ENCODE measurements around the gene LCE2A.
"Not testable (repeated sequence)": the region's sequence is repeated elsewhere in the genome, so short reads cannot be mapped to it uniquely, and the experiment has no call there.

LCE2A gene, protein sequence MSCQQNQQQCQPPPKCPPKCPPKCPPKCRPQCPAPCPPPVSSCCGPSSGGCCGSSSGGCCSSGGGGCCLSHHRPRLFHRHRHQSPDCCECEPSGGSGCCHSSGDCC

GRCh38 chr1:152697701-152698600, at the start of gene LCE2A:
TSS of gene LCE2A (plus strand) at chr1:152698345. CDS start at chr1:152698902, 557 bp downstream.
- Mint-ChIP-seq H3K4me3 (no peak within 1 kb of the TSS), H3K36me3 (no peaks in the 10 kb centered on the region), H3K27ac (no peak within 1 kb of the TSS), H3K9me3 (no peaks in the 10 kb centered on the region), H3K27me3 (no peaks in the 10 kb centered on the region), H3K4me1 (no peaks in the 10 kb centered on the region)
- no peak for DNase-seq
- CTCF ChIA-PET, result interaction anchor here (1.5 kb wide), 1 partner anchor 173 kb away, joined by 3 read pairs; no protein-coding TSS in a partner anchor

- Mint-ChIP-seq H3K27me3 (peaks cover 18% of the 10 kb centered on the region), H3K36me3 (no peaks in the 10 kb centered on the region), H3K4me1 (no peaks in the 10 kb centered on the region), H3K27ac (no peak overlapping the region), H3K4me3 (no peak overlapping the region), H3K9me3 (no peaks in the 10 kb centered on the region)
- peak; percentile 69 for DNase-seq
- CTCF ChIA-PET, result interaction anchor here (0.6 to 1.6 kb wide), 16 partner anchors 8 to 1607 kb away, joined by 3 to 7 read pairs (median 3); partner anchors contain the start of gene LCE3A
These were observed 44.0 kb upstream of the LCE2A start for GRCh38 chr1:152654110-152654509.

GRCh38 chr1:152656459-152656858, 41.7 kb upstream of the LCE2A start:
- H3K9me3 Mint-ChIP-seq, result no peaks in the 10 kb centered on the region
- no peaks in the 10 kb centered on the region for H3K4me1 Mint-ChIP-seq
- DNase-seq, result no peak
- H3K36me3 Mint-ChIP-seq, result no peaks in the 10 kb centered on the region
- CTCF ChIA-PET, result interaction anchor here (0.8 to 1.1 kb wide), 2 partner anchors 12 to 570 kb away, joined by 3 to 4 read pairs; no protein-coding TSS in a partner anchor
- H3K27me3 Mint-ChIP-seq, result peaks cover 9% of the 10 kb centered on the region
- no peak overlapping the region for H3K27ac Mint-ChIP-seq
- H3K4me3 Mint-ChIP-seq, result no peak overlapping the region

DNA sequence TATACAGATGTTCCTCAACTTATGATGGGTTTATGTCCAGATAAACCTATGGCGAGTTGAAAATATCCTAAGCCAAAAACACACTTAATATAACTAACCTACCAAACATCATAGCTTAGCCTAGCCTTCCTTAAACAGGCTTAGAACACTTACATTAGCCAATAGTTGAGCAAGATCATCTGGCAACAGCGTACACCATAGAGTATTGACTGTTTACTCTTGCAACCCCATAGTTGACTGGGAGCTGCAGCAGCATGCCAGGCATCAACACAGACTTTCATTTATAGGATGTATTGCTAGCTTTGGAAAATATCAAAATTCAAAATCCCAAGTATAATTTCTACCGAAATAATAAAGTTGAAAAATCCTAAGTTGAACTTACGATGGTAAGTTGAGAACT, 40.5 kb upstream of the LCE2A start:
- H3K27me3 Mint-ChIP-seq, result peaks cover 6% of the 10 kb centered on the region
- no peaks in the 10 kb centered on the region for H3K4me1 Mint-ChIP-seq
- no peaks in the 10 kb centered on the region for H3K36me3 Mint-ChIP-seq
- H3K27ac Mint-ChIP-seq, result no peak overlapping the region
- no peak for DNase-seq
- no peaks in the 10 kb centered on the region for H3K9me3 Mint-ChIP-seq
- CTCF ChIA-PET, result no interaction called here
- no peak overlapping the region for H3K4me3 Mint-ChIP-seq

GRCh38 chr1:152658649-152659048, 39.5 kb upstream of the LCE2A start:
- H3K27me3 Mint-ChIP-seq, result peaks cover 6% of the 10 kb centered on the region
- no peak overlapping the region for H3K4me3 Mint-ChIP-seq
- no peaks in the 10 kb centered on the region for H3K4me1 Mint-ChIP-seq
- CTCF ChIA-PET, result no interaction called here
- H3K36me3 Mint-ChIP-seq, result no peaks in the 10 kb centered on the region
- H3K27ac Mint-ChIP-seq, result no peak overlapping the region
- no peaks in the 10 kb centered on the region for H3K9me3 Mint-ChIP-seq
- no peak for DNase-seq

- CTCF ChIA-PET, result interaction anchor here (1.1 kb wide), 1 partner anchor 9 kb away, joined by 4 read pairs; no protein-coding TSS in a partner anchor
- H3K9me3 Mint-ChIP-seq, result no peaks in the 10 kb centered on the region
- no peak for DNase-seq
- no peaks in the 10 kb centered on the region for H3K27me3 Mint-ChIP-seq
- H3K36me3 Mint-ChIP-seq, result no peaks in the 10 kb centered on the region
- H3K4me1 Mint-ChIP-seq, result no peaks in the 10 kb centered on the region
- H3K27ac Mint-ChIP-seq, result no peak within 1 kb of the TSS
- no peak within 1 kb of the TSS for H3K4me3 Mint-ChIP-seq
These were observed 35.0 kb upstream of the LCE2A start, which contains the start of gene LCE2D for GRCh38 chr1:152663098-152663497. TSS of gene LCE2D (plus strand) at chr1:152663380. CDS start at chr1:152664106, 726 bp downstream.

- CTCF ChIA-PET, H3K36me3 Mint-ChIP-seq, H3K27me3 Mint-ChIP-seq, H3K27ac Mint-ChIP-seq, H3K4me3 Mint-ChIP-seq, DNase-seq, H3K9me3 Mint-ChIP-seq, H3K4me1 Mint-ChIP-seq: not testable (repeated sequence)
These were observed 32.0 kb upstream of the LCE2A start for GRCh38 chr1:152666171-152666570.

DNA sequence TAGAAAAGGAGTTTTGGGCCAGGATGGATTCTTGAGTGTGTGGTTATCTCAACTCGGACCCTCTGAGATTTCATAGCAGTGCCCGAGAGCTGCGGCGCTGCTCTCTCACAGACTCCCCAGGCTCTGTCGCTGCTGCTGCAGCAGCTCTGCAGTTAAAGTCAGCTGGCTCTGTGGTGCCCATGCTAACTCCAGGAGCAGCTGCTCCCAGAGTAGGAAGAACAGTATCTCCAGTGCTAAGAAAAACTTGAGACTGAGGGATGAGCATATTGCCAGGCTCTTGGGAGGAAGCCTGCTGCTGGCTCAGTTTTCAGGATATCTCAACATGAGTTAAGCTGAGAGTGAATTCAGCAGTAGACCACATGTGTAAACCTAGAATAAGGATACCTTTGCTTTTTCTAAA, 30.5 kb upstream of the LCE2A start:
- no peak overlapping the region for H3K4me3 Mint-ChIP-seq
- H3K27ac Mint-ChIP-seq, result no peak overlapping the region

DNA sequence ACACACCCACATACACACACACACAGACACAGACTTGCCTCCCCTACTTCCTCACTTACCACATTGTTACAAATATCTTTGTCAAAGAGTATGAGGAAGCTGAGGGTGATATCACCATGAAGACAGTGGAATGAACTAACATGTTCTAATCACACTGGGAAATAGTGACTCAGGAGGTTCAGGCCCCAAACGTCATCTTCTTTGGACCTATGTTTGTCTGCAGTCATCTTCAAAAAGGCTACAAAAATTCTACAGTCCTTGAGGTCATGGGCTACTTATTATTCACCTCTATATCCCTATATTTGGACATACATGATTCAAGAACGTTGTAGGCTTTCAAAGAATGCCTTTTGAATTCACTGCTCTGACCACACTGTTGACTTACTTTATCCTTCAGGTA, 25.1 kb upstream of the LCE2A start:
- Mint-ChIP-seq H3K4me3 (no peak overlapping the region), H3K27ac (no peak overlapping the region), H3K36me3 (no peaks in the 10 kb centered on the region), H3K4me1 (no peaks in the 10 kb centered on the region), H3K9me3 (no peaks in the 10 kb centered on the region), H3K27me3 (peaks cover 4% of the 10 kb centered on the region)
- no peak for DNase-seq
- CTCF ChIA-PET, result no interaction called here

More for the DNA sequence above, 30.5 kb upstream of the LCE2A start:
- no peaks in the 10 kb centered on the region for H3K9me3 Mint-ChIP-seq
- DNase-seq, result no peak
- CTCF ChIA-PET, result no interaction called here
- H3K4me1 Mint-ChIP-seq, result no peaks in the 10 kb centered on the region
- peaks cover 4% of the 10 kb centered on the region for H3K27me3 Mint-ChIP-seq
- no peaks in the 10 kb centered on the region for H3K36me3 Mint-ChIP-seq

DNA sequence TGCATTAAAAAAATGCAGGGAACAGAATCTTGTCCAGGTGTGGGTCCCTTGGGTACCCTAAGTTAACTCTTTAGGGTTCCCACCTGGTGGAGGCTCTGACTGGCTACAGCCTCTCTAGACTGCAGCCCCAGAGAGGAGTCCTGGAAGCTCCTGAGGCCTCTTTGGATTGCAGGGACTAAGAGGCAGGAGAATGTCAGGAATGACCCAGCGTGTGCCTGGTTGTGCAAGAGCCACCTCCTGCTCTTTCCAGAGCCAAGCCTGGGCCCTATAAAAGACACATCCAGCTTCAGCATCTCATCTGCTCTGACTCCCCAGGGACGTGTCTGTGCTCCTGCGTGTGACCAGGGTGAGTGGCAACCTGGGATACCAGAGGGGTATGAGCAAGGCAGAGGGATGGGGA, 23.2 kb upstream of the LCE2A start, which contains the start of gene LCE2C:
Gene LCE2C (plus strand): TSS at position 297 of the 400 bp plus-strand sequence. CDS start 737 bp downstream, outside the sequence.
- H3K27ac Mint-ChIP-seq, CTCF ChIA-PET, H3K9me3 Mint-ChIP-seq, H3K4me1 Mint-ChIP-seq, H3K36me3 Mint-ChIP-seq, H3K4me3 Mint-ChIP-seq, DNase-seq: not testable (repeated sequence)
- peaks cover 13% of the 10 kb centered on the region for H3K27me3 Mint-ChIP-seq

DNA sequence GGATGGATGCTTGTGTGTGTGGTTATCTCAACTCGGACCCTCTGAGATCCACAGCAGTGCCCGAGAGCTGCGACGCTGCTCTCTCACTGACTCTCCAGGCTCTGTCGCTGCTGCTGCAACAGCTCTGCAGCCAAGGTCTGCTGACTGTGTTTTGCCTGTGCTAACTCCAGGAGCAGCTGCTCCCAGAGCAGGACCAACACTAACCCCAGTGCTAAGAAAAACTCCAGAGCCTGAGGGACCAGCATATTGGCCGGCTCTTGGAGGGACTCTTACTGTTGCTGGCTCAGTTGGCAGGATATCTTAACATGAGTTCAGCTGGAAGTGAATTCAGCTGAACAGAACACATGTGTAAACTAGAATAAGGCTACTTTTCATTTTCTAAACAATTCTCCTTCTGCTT, 18.7 kb upstream of the LCE2A start:
- no peak overlapping the region for H3K27ac Mint-ChIP-seq
- H3K9me3 Mint-ChIP-seq, result no peaks in the 10 kb centered on the region
- no peak for DNase-seq
- H3K36me3 Mint-ChIP-seq, result no peaks in the 10 kb centered on the region
- peaks cover 10% of the 10 kb centered on the region for H3K27me3 Mint-ChIP-seq
- no peaks in the 10 kb centered on the region for H3K4me1 Mint-ChIP-seq
- CTCF ChIA-PET, result no interaction called here
- no peak overlapping the region for H3K4me3 Mint-ChIP-seq

DNA sequence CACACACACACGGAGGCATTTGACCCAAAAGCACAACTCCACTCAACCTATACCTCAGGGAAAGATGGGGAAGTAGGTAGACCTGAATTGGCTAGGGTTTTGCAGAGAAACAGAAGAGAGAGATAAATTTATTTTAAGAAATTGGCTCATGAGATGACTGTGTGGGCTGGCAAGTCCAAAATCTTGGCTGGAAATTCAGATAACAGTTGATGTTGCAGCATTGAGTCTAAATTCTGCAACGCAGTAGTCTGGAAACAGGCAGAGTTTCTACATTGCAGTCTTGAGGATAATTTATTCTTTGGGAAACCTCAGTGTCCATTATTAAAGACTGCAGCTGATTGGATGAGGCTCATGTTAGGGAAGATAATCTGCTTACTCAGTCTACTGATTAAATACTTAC, 16.5 kb upstream of the LCE2A start:
- CTCF ChIA-PET, result no interaction called here

DNA sequence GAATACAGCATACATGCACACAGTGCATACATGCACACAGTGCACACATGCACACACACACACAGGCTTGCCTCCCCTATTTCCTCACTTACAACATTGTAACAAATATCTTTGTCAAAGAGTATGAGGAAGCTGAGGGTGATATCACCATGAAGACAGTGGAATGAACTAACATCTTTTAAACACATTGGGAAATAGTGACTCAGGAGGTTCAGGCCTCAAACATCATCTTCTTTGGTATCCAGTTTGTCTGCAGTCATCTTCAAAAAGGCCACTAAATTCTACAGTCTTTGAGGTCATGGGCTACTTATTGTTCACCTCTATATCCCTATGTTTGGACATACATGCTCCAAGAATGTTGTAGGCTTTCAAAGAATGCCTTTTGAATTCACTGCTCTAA, 14.3 kb upstream of the LCE2A start:
- Mint-ChIP-seq H3K4me1 (no peaks in the 10 kb centered on the region), H3K36me3 (no peaks in the 10 kb centered on the region), H3K27ac (no peak overlapping the region), H3K9me3 (no peaks in the 10 kb centered on the region), H3K27me3 (peaks cover 8% of the 10 kb centered on the region), H3K4me3 (no peak overlapping the region)
- CTCF ChIA-PET, result no interaction called here
- DNase-seq, result no peak

More for the DNA sequence above, 16.5 kb upstream of the LCE2A start:
- H3K36me3 Mint-ChIP-seq, result no peaks in the 10 kb centered on the region
- H3K4me3 Mint-ChIP-seq, result no peak overlapping the region
- no peaks in the 10 kb centered on the region for H3K4me1 Mint-ChIP-seq
- no peak for DNase-seq
- H3K27me3 Mint-ChIP-seq, result peaks cover 10% of the 10 kb centered on the region
- no peak overlapping the region for H3K27ac Mint-ChIP-seq
- no peaks in the 10 kb centered on the region for H3K9me3 Mint-ChIP-seq

DNA sequence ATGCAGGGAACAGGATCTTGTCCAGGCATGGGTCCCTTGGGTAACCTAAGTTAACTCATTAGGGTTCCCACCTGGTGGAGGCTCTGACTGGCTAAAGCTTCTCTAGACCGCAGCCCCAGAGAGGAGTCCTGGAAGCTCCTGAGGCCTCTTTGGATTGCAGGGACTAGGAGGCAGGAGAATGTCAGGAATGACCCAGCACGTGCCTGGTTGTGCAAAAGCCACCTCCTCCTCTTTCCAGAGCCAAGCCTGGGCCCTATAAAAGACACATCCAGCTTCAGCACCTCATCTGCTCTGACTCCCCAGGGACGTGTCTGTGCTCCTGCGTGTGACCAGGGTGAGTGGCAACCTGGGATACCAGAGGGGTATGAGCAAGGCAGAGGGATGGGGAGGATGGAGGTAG, 12.3 kb upstream of the LCE2A start, which contains the start of gene LCE2B:
Gene LCE2B (plus strand): TSS at position 301 of the 400 bp plus-strand sequence. CDS start 721 bp downstream, outside the sequence.
- DNase-seq, H3K27me3 Mint-ChIP-seq, H3K27ac Mint-ChIP-seq, H3K9me3 Mint-ChIP-seq, H3K36me3 Mint-ChIP-seq, H3K4me1 Mint-ChIP-seq, CTCF ChIA-PET, H3K4me3 Mint-ChIP-seq: not testable (repeated sequence)

DNA sequence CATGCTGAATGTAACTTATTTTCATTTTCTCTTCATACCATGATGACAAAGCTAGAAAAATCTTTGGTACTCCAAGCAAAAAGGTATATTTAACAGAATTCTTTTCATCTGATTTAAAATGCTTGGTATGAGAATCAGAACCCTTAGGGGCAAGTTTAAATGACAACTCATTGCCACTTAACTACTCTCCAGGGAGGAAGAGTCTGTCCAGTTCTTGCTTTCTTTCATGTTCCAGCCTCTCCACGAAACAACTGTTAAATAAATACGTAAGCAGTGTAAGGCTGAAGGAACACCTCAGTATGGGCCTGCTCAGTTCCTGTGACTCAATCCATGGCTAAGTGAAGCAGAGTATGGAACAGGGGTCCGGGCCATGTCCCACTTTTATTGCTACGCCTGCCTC, 1.6 kb downstream of the LCE2A start:
- DNase-seq, result no peak
- CTCF ChIA-PET, result no interaction called here
- no peak overlapping the region for H3K27ac Mint-ChIP-seq
- H3K27me3 Mint-ChIP-seq, result no peaks in the 10 kb centered on the region
- no peaks in the 10 kb centered on the region for H3K36me3 Mint-ChIP-seq
- H3K9me3 Mint-ChIP-seq, result peaks cover 2% of the 10 kb centered on the region
- no peaks in the 10 kb centered on the region for H3K4me1 Mint-ChIP-seq
- no peak overlapping the region for H3K4me3 Mint-ChIP-seq
